GM18868 (cell line): ENCODE results near the gene IL1R2.

Experiments
- ATAC-seq: cut with Tn5 transposase; IDR thresholded peaks from one replicate; pipeline ENCODE4 v1.9.1; 2021; ENCODE audit warnings: mild to moderate bottlenecking, moderate library complexity; ENCODE audit not compliant: unreplicated experiment

Gene IL1R2

GRCh38 chr2:102018823-102019445 lies 27.2 kb downstream of the IL1R2 start:
- no peak for ATAC-seq

GRCh38 chr2:102020596-102021170 lies 28.9 kb downstream of the IL1R2 start:
- peak; percentile 58 for ATAC-seq

- no peak for ATAC-seq
These were observed 30.0 kb downstream of the IL1R2 start for GRCh38 chr2:102021779-102022178.

- ATAC-seq = no peak
These were observed 31.3 kb downstream of the IL1R2 start for GRCh38 chr2:102022884-102023539.

GRCh38 chr2:102024410-102024809 lies 32.6 kb downstream of the IL1R2 start:
- ATAC-seq = no peak

- ATAC-seq = peak; percentile 20
These were observed 33.3 kb downstream of the IL1R2 start for GRCh38 chr2:102025016-102025501.

GRCh38 chr2:102025583-102026267 lies 34.0 kb downstream of the IL1R2 start:
- peak; percentile 73 for ATAC-seq

GRCh38 chr2:102027036-102027980 lies 35.5 kb downstream of the IL1R2 start:
- no peak for ATAC-seq

GRCh38 chr2:102028470-102028869 lies 36.7 kb downstream of the IL1R2 start:
- no peak for ATAC-seq

- ATAC-seq = no peak
These were observed 37.6 kb downstream of the IL1R2 start for GRCh38 chr2:102029405-102029804.

- ATAC-seq = no peak
These were observed 38.2 kb downstream of the IL1R2 start for GRCh38 chr2:102029952-102030351.

- ATAC-seq = no peak
These were observed 38.7 kb downstream of the IL1R2 start for GRCh38 chr2:102030502-102030854.

GRCh38 chr2:102030855-102031527 lies 39.2 kb downstream of the IL1R2 start:
- ATAC-seq = no peak

GRCh38 chr2:102032368-102033030 lies 40.7 kb downstream of the IL1R2 start:
- no peak for ATAC-seq

GRCh38 chr2:102033031-102033749 lies 41.4 kb downstream of the IL1R2 start:
- ATAC-seq = peak; percentile 92

- ATAC-seq = no peak
These were observed 42.3 kb downstream of the IL1R2 start for GRCh38 chr2:102033750-102034682.

GRCh38 chr2:102034683-102035548 lies 43.2 kb downstream of the IL1R2 start:
- ATAC-seq = no peak
